ENCODE results near the gene VASN. TPM values are rescaled to one million over a fixed set of nuclear protein-coding genes. Genes with fewer than 3 reads are reported as not detected.

VASN gene
- total and polyA plus RNA-seq, 8 donors, result 3.7 to 25.6 (median 10.9) TPM

DNA sequence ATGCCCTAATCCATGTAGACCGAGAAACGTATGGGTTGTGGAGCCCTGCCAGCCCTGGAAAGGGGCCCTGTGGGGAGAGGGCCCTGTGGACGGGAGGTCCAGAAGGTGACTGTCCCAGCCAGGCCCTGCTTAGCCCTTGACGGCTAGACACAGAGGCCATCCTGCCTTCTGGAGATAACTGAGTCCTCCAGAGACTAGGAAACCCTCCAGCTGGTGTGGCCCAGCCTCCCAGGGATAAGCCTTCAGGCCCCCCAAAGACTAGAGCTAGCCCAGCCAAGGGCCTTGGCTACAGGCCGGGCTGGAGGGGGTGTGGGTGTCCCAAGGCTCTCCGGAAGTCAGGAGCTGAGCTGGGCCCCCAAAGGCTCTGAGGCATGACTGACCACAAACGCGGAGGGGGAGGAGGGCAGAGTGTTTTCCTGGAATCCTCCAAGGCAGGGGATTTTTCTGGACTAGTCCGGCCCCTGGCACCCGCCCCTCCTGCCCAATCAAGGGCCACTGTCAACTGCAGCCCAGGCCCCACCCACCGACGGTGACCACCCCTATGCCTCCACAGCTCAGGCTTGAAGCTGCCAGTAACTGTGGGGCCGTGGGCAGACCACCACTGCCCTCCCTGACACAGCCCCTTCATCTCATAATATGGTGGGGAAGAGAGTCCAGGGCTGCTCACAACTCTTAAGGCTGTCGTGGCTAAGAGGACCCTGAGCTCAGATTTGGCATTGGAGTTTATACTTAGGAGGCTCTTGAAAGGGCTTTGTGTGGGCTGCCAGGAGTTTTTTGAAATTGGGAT is 885 bp upstream of the VASN start:
- intact Hi-C loops (cut with DNase I; ENCODE audit: low total_unique reads), result no loop called here
- Histone ChIP-seq H3K4me3 (no peak overlapping the region), H3K27ac (peak overlapping the region; percentile 40 to 93 (median 86)), H3K27me3 (no peaks in the 10 kb centered on the region), H3K4me1 (peaks cover 55 to 67% (median 64%) of the 10 kb centered on the region in 4 donors), H3K36me3 (peaks cover 0 to 17% (median under 1%) of the 10 kb centered on the region in 4 donors), H3K9me3 (no peaks in the 10 kb centered on the region)
- 56 to 75% (median 67%) methylated on average over 12 to 14 of the region's 14 CpGs for WGBS, 5 donors
- peak in 1 of 2 donors; percentile 79 for DNase-seq
- no peak for TF ChIP-seq POLR2A (IDR thresholded peaks at IDR 0.05)
- TF ChIP-seq, protein P1, sequence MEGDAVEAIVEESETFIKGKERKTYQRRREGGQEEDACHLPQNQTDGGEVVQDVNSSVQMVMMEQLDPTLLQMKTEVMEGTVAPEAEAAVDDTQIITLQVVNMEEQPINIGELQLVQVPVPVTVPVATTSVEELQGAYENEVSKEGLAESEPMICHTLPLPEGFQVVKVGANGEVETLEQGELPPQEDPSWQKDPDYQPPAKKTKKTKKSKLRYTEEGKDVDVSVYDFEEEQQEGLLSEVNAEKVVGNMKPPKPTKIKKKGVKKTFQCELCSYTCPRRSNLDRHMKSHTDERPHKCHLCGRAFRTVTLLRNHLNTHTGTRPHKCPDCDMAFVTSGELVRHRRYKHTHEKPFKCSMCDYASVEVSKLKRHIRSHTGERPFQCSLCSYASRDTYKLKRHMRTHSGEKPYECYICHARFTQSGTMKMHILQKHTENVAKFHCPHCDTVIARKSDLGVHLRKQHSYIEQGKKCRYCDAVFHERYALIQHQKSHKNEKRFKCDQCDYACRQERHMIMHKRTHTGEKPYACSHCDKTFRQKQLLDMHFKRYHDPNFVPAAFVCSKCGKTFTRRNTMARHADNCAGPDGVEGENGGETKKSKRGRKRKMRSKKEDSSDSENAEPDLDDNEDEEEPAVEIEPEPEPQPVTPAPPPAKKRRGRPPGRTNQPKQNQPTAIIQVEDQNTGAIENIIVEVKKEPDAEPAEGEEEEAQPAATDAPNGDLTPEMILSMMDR (IDR thresholded peaks at IDR 0.05), result no peak
- no peak for TF ChIP-seq EP300 (IDR thresholded peaks at IDR 0.05)
- TF ChIP-seq POLR2AphosphoS5 (IDR thresholded peaks at IDR 0.05), result peak in 1 of 3 donors; percentile 38

DNA sequence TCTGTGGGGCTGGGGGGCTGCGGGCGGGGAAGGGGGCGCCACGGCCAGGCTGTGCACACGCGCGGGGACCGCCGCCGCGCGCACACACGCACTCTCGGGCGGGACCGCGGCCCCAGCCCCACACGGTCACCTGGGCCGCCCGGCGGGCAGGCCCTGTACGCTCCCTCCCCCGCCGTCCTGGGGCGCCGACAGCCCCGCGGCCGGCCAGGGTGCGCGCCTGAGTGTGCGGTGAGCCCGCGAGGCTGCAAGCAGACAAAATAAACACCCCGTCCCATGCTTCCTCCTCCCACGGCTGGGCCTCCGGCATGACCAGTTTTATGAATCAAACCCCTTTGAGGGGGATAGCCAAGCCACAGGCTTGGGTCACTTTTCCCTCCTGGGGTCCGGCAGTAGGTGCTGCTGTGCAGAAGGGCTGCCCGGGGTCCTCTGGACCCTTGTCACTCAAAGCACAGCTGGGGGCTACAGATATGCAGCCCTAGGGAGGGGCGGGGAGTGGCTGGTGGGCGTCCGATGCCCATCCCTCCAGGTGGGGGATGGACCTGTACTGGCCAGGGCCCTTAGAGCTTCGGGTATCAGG is 441 bp downstream of the VASN start:
- intact Hi-C loops (cut with DNase I; ENCODE audit: low total_unique reads), result no loop called here
- H3K27ac ChIP-seq, result peak overlapping the region; percentile 72 to 93 (median 86)
- DNase-seq, result peak in 1 of 2 donors; percentile 73
- no peaks in the 10 kb centered on the region for H3K27me3 ChIP-seq
- peak overlapping the region; percentile 55 to 76 (median 66) for H3K4me3 ChIP-seq
- TF ChIP-seq POLR2AphosphoS5 (IDR thresholded peaks at IDR 0.05) (no peak), POLR2A (IDR thresholded peaks at IDR 0.05) (no peak), EP300 (IDR thresholded peaks at IDR 0.05) (no peak)
- TF ChIP-seq, protein P1 (IDR thresholded peaks at IDR 0.05), result no peak
- H3K9me3 ChIP-seq, result no peaks in the 10 kb centered on the region
- peaks cover 0 to 8% (median 0%) of the 10 kb centered on the region in 4 donors for H3K36me3 ChIP-seq
- peaks cover 68 to 80% (median 76%) of the 10 kb centered on the region in 4 donors for H3K4me1 ChIP-seq
- WGBS, 5 donors, result 2 to 7% (median 6%) methylated on average over 3 to 43 of the region's 43 CpGs; no CpG with 5 or more reads in 1 of the 5 donors

DNA sequence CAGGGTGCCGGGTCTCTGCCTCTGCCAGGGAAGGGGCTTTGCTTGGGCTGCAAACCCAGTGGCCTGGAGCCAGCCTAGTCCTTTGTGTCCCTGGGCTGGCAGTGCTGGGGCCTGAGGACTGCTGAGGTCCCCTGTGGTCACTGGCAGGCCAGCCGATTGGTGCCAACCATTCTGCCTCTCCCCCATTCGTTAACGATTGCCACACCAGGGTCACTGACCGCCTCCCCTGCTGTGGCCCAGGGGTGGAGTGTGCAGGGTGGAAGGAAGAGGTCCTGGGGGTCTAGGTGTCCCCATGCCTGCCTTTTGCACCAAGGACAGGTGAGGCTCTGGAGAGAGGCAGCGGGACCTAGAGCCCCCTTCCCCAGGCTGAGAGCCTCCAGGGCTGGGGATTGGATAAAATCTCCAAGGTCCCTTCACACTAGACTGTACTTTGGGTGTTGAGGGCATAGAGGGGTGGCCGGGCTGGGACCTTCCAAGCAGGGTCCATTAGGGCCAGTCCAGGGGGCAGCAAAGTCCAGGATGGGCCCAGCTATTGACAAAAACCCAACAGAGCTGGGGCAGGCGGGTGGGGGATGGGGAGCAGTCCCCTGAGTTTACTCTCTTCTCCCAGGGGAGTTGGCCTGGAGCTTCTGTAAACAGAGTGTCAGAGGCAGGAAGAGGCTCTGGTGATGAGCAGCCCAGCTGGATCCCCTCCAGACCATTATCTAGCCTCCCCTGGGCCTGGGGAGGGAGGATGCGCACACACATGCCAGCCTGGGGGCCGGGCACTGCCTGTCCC is 1.1 kb downstream of the VASN start:
- 31 to 46% (median 43%) methylated on average over 5 to 10 of the region's 10 CpGs for WGBS, 5 donors
- peak; percentile 54 to 72 for DNase-seq

More for the DNA sequence above, 1.1 kb downstream of the VASN start:
- peaks cover 0 to 1% (median 0%) of the 10 kb centered on the region in 4 donors for H3K36me3 ChIP-seq
- peak overlapping the region; percentile 72 to 93 (median 86) for H3K27ac ChIP-seq
- peaks cover 75 to 87% (median 83%) of the 10 kb centered on the region in 4 donors for H3K4me1 ChIP-seq
- no peaks in the 10 kb centered on the region for H3K9me3 ChIP-seq
- H3K4me3 ChIP-seq, result peak overlapping the region; percentile 55 to 76 (median 66)
- intact Hi-C loops (cut with DNase I; ENCODE audit: low total_unique reads), result no loop called here
- no peak for TF ChIP-seq EP300 (IDR thresholded peaks at IDR 0.05)
- no peak for TF ChIP-seq POLR2AphosphoS5 (IDR thresholded peaks at IDR 0.05)
- TF ChIP-seq POLR2A (IDR thresholded peaks at IDR 0.05), result no peak
- TF ChIP-seq, protein P1 (IDR thresholded peaks at IDR 0.05), result no peak
- H3K27me3 ChIP-seq, result no peaks in the 10 kb centered on the region
